ENCODE results near the gene SVBP. TPM values are rescaled to one million over a fixed set of nuclear protein-coding genes. Genes with fewer than 3 reads are reported as not detected.

Gene SVBP
- total RNA-seq, 3 donors from 2014 or later (not counting 1 experiment from before 2014, with no cell fraction given), result 13.8 to 16.1 (median 15.2) TPM

DNA sequence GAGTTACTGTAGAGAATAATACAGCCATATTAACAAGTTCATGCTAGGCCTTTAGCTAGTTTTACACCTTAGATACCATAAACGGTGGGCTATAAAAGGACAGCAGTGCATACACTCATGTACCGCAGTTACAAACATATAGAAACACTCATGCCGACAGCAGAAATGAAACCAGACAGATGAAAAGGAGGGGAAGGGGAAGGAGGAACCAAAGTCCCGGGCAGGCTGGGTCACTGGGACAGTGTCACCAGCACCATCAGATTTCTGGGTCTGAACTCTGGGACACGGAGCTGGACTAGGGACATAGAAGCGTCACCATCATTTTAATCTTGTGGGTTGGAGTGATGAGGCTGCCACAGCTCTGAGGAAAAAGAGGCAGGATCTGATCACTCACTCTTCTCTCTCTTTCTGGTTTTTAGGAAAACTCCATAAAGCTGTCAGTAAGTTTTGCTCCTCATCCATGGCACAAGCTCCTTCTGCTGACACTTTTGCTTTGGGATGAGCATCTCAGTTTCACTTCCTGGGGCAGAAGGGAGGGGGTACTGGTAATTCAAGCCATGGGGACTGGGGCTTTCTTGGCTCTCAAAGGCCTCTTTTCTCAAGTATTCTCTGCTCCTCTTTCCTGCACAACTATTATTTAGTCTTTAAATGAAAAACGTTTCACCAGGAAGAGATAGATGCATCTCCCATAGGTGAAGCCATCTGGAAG lies 21.4 kb upstream of the SVBP start:
- Histone ChIP-seq H3K36me3 (ENCODE audit: control insufficient read depth, insufficient read depth, low read length) (no peaks in the 10 kb centered on the region), H3K9me3 (ENCODE audit: control insufficient read depth, insufficient read depth, low read length) (no peaks in the 10 kb centered on the region), H3K4me3 (ENCODE audit: low read length) (no peak overlapping the region), H3K27ac (ENCODE audit: low read length) (no peak overlapping the region), H3K27me3 (ENCODE audit: control insufficient read depth, insufficient read depth, low read length) (no peaks in the 10 kb centered on the region), H3K4me1 (ENCODE audit: control insufficient read depth, insufficient read depth, low read length) (no peaks in the 10 kb centered on the region)
- ATAC-seq (no peak), DNase-seq (no peak)
- WGBS (ENCODE audit: insufficient coverage), result 68% methylated on average over 5 of the region's 7 CpGs
- Mint-ChIP-seq H3K4me1 (no peaks in the 10 kb centered on the region), H3K27ac (no peak overlapping the region), H3K9me3 (no peaks in the 10 kb centered on the region), H3K36me3 (no peaks in the 10 kb centered on the region), H3K27me3 (ENCODE audit: low read depth in 2 of 2) (no peaks in the 10 kb centered on the region), H3K4me3 (no peak overlapping the region)
- TF ChIP-seq CTCF (IDR thresholded peaks at IDR 0.05), result no peak
- intact Hi-C loops (cut with micrococcal nuclease), result no loop called here

GRCh38 chr1:42837709-42838108 lies 20.5 kb upstream of the SVBP start:
- Histone ChIP-seq H3K27me3 (ENCODE audit: control insufficient read depth, insufficient read depth, low read length) (no peaks in the 10 kb centered on the region), H3K27ac (ENCODE audit: low read length) (no peak overlapping the region), H3K4me3 (ENCODE audit: low read length) (no peak overlapping the region), H3K9me3 (ENCODE audit: control insufficient read depth, insufficient read depth, low read length) (no peaks in the 10 kb centered on the region), H3K4me1 (ENCODE audit: control insufficient read depth, insufficient read depth, low read length) (no peaks in the 10 kb centered on the region), H3K36me3 (ENCODE audit: control insufficient read depth, insufficient read depth, low read length) (no peaks in the 10 kb centered on the region)
- ATAC-seq (no peak), DNase-seq (no peak)
- Mint-ChIP-seq H3K4me1 (no peaks in the 10 kb centered on the region), H3K36me3 (no peaks in the 10 kb centered on the region), H3K4me3 (no peak overlapping the region), H3K27me3 (ENCODE audit: low read depth in 2 of 2) (no peaks in the 10 kb centered on the region), H3K27ac (no peak overlapping the region), H3K9me3 (no peaks in the 10 kb centered on the region)
- 42% methylated on average over 3 of the region's 3 CpGs for WGBS (ENCODE audit: insufficient coverage)
- no peak for TF ChIP-seq CTCF (IDR thresholded peaks at IDR 0.05)
- intact Hi-C loops (cut with micrococcal nuclease), result no loop called here

DNA sequence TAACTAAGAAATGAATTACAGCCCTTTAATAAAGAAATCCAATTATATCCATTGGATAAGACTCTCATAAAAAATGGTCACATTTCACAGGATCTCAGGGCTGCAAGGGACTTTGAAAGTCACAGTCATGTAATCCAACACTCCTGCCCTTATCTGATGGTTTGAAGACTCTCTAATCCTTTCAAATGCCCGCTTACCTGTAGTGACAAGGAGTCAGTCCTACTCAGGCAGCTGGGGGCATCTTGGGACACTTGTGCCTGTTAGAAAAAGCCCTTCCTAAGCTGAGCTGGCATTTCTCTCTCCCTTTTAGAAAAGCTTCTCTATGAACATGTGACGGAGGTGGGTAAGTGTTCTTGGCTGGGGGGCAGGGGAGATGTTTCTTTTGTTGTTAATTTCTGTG lies 18.2 kb upstream of the SVBP start:
- Mint-ChIP-seq H3K4me3 (no peak overlapping the region), H3K9me3 (no peaks in the 10 kb centered on the region), H3K36me3 (no peaks in the 10 kb centered on the region), H3K4me1 (no peaks in the 10 kb centered on the region), H3K27me3 (ENCODE audit: low read depth in 2 of 2) (no peaks in the 10 kb centered on the region), H3K27ac (no peak overlapping the region)
- intact Hi-C loops (cut with micrococcal nuclease), result no loop called here
- no peaks in the 10 kb centered on the region for H3K36me3 ChIP-seq (ENCODE audit: control insufficient read depth, insufficient read depth, low read length)
- no peak for TF ChIP-seq CTCF (IDR thresholded peaks at IDR 0.05)
- H3K27me3 ChIP-seq (ENCODE audit: control insufficient read depth, insufficient read depth, low read length), result no peaks in the 10 kb centered on the region
- no peak overlapping the region for H3K4me3 ChIP-seq (ENCODE audit: low read length)
- H3K27ac ChIP-seq (ENCODE audit: low read length), result no peak overlapping the region
- ATAC-seq, result no peak
- no peaks in the 10 kb centered on the region for H3K4me1 ChIP-seq (ENCODE audit: control insufficient read depth, insufficient read depth, low read length)
- 84% methylated on average over 1 of the region's 2 CpGs for WGBS (ENCODE audit: insufficient coverage)
- no peak for DNase-seq
- no peaks in the 10 kb centered on the region for H3K9me3 ChIP-seq (ENCODE audit: control insufficient read depth, insufficient read depth, low read length)

DNA sequence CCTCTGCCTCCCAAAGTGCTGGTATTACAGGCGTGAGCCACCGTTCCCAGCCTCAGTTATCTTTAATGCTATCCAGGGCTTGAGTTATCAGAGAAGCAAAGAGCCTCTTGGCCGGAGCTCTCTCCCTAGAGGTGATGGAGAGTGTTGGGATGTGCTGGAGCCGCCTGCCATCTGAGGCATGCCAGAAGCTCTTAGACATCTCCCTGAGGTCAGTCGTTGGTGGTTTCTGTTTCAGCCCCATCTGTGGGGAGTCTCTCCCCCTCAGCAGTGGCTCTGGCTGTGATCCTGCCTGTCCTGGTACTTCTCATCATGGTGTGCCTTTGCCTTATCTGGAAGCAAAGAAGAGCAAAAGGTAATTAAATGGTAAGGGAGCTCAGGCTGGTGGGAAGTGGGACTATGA lies 17.6 kb upstream of the SVBP start:
- Mint-ChIP-seq H3K4me3 (no peak overlapping the region), H3K27ac (no peak overlapping the region), H3K36me3 (no peaks in the 10 kb centered on the region), H3K4me1 (no peaks in the 10 kb centered on the region), H3K27me3 (ENCODE audit: low read depth in 2 of 2) (no peaks in the 10 kb centered on the region), H3K9me3 (no peaks in the 10 kb centered on the region)
- Histone ChIP-seq H3K4me1 (ENCODE audit: control insufficient read depth, insufficient read depth, low read length) (no peaks in the 10 kb centered on the region), H3K9me3 (ENCODE audit: control insufficient read depth, insufficient read depth, low read length) (no peaks in the 10 kb centered on the region), H3K36me3 (ENCODE audit: control insufficient read depth, insufficient read depth, low read length) (no peaks in the 10 kb centered on the region), H3K27ac (ENCODE audit: low read length) (no peak overlapping the region), H3K4me3 (ENCODE audit: low read length) (no peak overlapping the region), H3K27me3 (ENCODE audit: control insufficient read depth, insufficient read depth, low read length) (no peaks in the 10 kb centered on the region)
- intact Hi-C loops (cut with micrococcal nuclease), result no loop called here
- WGBS (ENCODE audit: insufficient coverage), result 94% methylated on average over 5 of the region's 5 CpGs
- no peak for TF ChIP-seq CTCF (IDR thresholded peaks at IDR 0.05)
- no peak for ATAC-seq
- no peak for DNase-seq

Measured in natural killer cell (primary cell).